Activated CD4-positive, alpha-beta T cell treated with anti-CD3 and anti-CD28 coated beads, Interleukin-2, Interleukin-6, amounts not matched to agents 100 ng/mL and 50 ng/mL, durations not matched to agents 16 hours and 8 hours (primary cell): ENCODE measurements around the gene CCDC50.

Source experiments
- DNase-seq: peaks from one replicate; pipeline ENCODE4 v3.0.0-alpha.2; 2020

CCDC50 gene

GRCh38 chr3:191352014-191352413, 22.8 kb downstream of the CCDC50 start:
- no peak for DNase-seq

GRCh38 chr3:191353022-191353777, 24.0 kb downstream of the CCDC50 start:
- no peak for DNase-seq

DNA sequence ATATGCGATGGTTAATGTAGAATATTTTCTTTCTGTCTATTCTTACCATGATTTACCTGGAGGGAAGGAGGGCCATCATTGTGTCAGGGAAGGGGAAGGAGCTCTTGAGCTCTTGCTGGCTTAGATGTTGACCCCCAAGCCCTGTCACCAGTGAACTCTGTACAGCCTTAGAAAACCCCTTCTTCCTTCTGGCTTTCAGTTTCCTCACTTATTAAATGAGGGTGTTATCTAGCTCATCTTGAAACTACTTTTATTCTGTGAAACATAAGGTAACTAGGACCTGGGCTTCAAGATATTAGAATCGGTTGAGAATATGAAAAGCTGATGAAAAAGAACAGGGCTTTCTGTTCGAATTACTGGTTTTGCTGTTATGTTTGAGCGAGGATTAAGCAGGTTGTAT, 26.2 kb downstream of the CCDC50 start:
- DNase-seq: no peak

- DNase-seq: no peak
Measured at GRCh38 chr3:191356631-191357439, 27.6 kb downstream of the CCDC50 start.

GRCh38 chr3:191357909-191358308, 28.7 kb downstream of the CCDC50 start:
- no peak for DNase-seq

DNA sequence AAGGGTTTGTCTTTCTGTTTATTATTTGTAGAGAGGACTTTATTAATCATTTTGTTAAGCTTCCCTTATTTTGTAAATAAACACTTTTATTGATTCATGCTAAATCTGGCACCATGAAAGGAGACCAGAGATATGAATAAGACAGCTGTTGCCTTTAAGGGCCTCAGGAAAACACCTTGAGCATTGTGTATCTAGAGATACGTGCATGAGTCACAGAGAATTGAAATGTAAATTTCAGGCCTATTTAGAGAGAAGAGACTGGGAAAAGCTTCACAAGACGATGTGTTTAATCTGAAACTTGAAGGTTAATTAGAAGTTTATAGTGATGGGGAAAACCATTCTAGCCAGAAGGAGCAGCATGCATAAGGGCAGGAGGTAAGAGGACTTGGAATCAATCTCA, 29.7 kb downstream of the CCDC50 start:
- no peak for DNase-seq

GRCh38 chr3:191360620-191361019, 31.4 kb downstream of the CCDC50 start:
- no peak for DNase-seq

GRCh38 chr3:191361456-191361855, 32.3 kb downstream of the CCDC50 start:
- DNase-seq: no peak

GRCh38 chr3:191362037-191362436, 32.8 kb downstream of the CCDC50 start:
- DNase-seq: no peak

- peak; percentile 14 for DNase-seq
Measured at GRCh38 chr3:191362524-191363090, 33.4 kb downstream of the CCDC50 start.

- DNase-seq: no peak
Measured at GRCh38 chr3:191363221-191363620, 34.0 kb downstream of the CCDC50 start.

DNA sequence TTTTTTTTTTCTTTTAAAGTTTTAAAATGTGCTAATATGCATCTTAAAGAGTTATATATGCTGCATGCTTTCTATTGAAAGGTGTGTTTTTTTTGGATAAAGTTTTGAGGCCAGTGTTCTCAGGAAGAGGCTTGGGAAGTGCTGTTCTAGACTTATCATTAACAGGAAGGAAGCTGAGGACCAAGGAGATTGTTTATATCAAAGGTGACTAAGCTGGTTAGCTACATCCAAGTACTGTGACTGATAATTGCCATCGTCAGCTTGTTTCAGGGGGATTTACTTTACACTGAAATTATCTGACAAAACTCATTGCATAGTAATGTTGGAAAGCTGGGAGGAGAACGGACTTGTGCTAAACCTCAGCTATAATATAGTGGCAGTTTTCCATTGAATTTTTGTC, 37.5 kb downstream of the CCDC50 start:
- DNase-seq: no peak

DNA sequence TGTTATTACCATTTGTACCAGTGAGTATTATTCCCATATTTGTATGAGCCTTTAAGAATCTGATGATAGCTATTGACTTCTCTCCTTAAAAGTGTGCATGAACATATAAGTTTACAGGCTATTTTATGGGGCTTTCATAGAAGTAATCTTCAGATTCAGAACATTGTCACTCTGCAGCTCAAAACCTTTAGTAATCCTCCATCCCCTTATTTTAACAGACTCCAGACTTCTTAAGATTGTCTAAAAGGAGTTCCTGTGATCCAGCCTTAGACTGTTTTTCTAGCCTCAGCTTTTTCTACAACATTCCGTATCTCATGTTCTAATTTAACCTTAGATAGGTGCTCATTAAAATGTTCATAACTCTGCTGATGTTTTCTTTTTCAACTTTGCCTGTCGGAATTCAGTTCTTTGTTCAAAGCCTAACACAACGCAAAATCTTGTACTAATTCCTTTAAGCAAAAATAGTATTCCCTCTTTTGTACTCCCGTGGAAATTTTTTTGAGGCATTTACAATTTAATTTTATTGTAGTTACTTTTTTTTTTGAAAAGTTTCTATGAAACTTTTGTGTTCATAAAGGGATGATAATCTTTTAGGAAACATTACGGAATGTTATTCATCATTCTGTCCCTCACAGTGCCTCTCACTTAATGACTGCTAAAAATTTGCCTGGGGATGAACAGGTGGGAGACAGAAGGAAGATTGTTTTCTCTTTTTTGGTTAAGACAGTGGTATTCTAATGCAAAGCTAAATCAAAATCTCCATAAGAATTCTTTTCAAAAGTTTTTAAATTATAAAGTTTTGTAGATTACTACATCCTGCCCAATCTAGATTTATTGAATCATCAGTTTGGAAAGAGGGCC, 39.8 kb downstream of the CCDC50 start:
- no peak for DNase-seq

GRCh38 chr3:191369616-191370010, 40.4 kb downstream of the CCDC50 start:
- no peak for DNase-seq

GRCh38 chr3:191372122-191372521, 42.9 kb downstream of the CCDC50 start:
- DNase-seq: no peak

DNA sequence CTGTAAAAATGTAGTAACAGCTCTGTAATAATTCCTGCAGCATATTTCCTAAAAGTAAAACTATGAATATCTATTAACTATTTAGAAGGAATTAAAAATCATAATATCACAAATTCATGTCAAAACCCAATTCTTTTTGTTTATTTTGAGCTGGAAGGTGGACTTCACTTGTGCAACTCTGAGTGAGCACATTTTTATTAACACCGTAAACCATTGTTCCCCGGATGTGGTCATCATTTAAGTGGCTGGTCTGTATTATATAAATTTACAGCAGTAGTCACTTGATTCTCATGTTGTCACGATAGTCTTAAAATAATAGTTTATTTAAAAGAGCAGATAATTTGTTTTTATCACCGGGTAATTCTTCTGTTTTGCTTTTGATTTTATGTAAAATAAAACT, 44.1 kb downstream of the CCDC50 start:
- no peak for DNase-seq

DNA sequence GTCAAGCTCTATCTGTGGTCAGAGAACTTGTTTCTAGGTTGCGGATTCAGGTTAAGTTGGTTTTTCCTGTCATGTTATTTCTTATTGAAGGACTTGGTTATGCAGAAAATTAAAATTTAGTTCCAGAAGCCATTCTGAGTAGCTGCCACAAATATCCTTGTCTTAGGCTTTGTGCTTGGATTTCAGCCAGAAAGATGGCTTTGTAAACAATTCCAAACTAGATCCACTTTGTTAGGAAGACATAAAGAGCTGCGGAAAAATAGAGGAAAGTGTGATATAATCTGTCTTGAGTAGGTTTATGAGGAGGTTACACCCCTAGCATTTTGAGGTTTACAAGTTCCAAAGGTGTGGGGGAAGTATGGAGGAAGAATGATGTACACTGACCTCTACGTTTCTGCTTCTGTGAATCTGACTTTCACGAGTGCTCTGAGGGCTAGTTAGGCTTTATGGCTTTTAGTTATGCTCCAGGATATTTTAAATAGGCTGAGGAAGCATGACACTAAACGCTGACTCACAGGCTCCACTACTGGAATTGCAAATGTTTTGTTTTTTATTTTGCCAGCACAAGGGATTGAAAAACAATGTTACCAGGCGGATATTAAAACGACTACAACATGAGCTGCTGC, 47.4 kb downstream of the CCDC50 start:
- DNase-seq: no peak

GRCh38 chr3:191378142-191378812, 49.1 kb downstream of the CCDC50 start:
- DNase-seq: no peak

- no peak for DNase-seq
Measured at GRCh38 chr3:191379446-191379845, 50.3 kb downstream of the CCDC50 start.

DNA sequence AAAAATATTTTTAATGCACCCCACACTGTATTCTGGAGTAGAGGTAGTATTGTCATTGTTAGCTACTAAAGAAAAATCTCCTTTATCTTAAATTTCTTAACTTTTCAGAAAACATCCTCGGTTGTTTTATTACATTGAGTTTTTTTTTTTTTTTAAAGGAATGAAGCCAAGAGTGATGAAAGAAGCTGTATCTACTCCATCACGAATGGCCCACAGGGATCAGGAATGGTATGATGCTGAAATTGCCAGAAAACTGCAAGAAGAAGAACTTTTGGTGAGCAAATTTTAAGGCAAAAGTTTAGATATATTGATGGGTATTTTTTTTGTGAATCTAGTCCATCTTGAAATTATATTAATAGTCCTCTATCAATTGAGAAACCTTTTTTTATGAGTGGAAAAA, 50.8 kb downstream of the CCDC50 start:
- no peak for DNase-seq

DNA sequence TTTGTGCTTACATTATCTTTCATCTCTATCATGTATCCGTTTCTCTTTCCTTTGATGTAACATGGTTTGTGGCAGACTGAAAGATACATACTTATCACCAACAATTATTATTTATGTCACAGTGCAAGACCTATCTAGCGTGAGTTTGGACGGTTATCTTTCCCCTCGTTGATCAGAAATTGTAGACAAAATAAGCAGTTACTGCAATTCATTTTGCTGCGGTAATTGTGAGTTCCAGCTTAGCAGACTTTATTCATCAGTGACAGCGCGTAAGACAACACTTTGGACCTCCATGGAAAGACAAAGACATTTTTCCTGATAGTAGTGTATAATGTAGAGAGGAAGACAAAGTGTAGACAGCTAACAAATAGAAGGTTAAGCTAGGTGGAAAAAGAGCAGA, 52.1 kb downstream of the CCDC50 start:
- no peak for DNase-seq

- DNase-seq: no peak
Measured at GRCh38 chr3:191382661-191383060, 53.5 kb downstream of the CCDC50 start.
